HG02852 (cell line): ENCODE measurements around the gene DOCK8.
A peak's percentile ranks its signal among the peaks of the same experiment; 100 is the strongest.
"Not testable (repeated sequence)": the region's sequence is repeated elsewhere in the genome, so short reads cannot be mapped to it uniquely, and the experiment has no call there.

Experiments
- ATAC-seq: cut with Tn5 transposase; IDR thresholded peaks from one replicate; pipeline ENCODE4 v1.9.1; 2021; ENCODE audit warnings: mild to moderate bottlenecking, moderate library complexity; ENCODE audit not compliant: unreplicated experiment

The DOCK8 gene

GRCh38 chr9:405341-405740 is 190.7 kb downstream of the DOCK8 start:
- no peak for ATAC-seq

DNA sequence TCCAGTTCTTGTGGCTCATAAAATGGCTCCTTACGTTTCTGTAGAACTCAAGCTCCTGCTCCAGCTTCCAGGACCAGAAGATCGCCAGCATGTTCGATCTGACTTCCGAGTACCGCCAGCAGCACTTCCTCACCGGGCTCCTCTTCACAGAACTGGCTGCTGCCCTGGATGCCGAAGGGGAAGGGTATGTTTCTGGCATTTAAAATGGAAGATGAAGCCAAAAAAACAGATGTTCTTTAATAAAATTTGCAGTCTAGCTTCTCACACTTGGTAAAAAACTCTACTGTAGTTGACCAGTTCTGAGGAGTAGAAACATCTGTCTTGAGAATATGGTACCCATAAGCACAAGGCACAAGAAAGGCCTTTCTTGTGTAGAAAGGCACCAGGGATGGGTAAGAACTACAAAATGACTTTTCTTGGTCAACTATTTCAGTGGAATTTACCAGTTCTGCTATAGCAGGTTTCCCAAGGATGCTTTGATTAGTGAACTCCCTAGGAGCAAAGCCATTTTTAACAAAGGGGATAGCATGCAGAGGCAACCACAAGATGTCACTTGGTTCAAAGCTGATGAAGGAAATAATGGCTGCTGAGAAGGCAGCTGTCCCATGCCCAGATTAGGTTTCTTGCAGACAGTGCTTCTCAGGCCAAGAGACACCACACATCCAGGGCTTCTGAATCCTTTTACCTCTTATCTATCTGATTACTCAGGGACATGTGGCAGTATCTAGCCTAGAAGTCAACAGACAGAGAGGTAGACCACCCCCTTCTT is 192.4 kb downstream of the DOCK8 start:
- ATAC-seq, result no peak

- not testable (repeated sequence) for ATAC-seq
Measured at GRCh38 chr9:409655-410054, 195.0 kb downstream of the DOCK8 start.

- no peak for ATAC-seq
Measured at GRCh38 chr9:414595-414994, 199.9 kb downstream of the DOCK8 start.

GRCh38 chr9:419571-420171 is 205.0 kb downstream of the DOCK8 start:
- no peak for ATAC-seq

GRCh38 chr9:421896-422295 is 207.2 kb downstream of the DOCK8 start:
- no peak for ATAC-seq

DNA sequence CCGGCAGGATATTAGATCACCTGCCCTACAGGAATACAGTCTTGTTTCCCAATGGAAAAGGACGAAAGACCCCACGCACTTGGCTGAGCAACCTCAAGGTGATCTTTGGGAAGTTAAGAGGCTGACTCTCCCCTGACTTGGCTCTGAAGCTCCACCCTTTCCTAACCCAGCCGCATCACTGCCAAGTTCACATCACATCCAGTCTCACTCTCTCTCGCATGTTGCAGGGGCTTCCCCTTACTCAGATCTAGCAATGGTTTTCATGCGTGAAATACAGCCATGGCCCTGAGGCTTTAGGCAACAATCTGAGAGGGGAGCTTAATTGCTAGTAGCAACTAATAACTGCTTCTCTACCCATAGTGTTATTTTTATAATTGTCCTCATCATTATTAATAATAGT is 211.6 kb downstream of the DOCK8 start:
- peak; percentile 47 for ATAC-seq

DNA sequence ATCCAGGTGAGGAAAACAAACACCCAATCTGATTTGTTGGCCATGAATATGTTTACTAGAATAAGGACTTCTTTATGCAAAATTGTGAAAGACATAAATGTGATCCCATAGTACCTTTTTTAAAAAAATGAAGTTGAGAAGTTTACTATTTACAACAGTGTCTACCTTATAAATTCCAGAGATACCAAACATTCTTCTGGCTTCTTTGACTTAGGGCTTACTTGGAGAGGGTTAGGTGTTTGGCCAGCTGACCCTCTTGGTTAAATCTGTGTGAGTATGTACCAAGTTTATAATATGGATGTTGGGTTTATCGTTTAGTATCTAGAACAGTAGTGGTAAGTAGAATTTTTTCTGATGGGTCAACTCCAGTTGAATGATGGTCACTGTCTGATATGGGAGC is 212.3 kb downstream of the DOCK8 start:
- no peak for ATAC-seq

DNA sequence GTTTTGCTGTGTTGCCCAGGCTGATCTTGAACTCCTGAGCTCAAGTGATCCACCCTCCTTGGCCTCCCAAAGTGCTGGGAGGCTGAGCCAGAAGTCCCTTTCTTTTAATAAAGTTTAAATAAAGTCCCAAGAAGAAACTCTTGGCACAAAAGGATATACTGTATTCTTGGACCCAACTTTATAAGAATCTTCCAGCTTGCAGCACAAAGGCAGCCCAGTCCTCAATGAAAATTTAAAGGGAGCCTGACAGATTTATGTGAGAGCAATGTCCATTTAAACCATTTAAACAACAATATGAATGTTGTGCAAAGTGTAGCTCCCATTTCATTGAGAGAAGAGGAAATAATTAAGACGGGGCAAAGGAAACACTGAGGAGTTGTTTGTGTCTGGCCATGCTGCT is 217.0 kb downstream of the DOCK8 start:
- ATAC-seq, result no peak

GRCh38 chr9:436482-436881 is 221.8 kb downstream of the DOCK8 start:
- ATAC-seq, result no peak

DNA sequence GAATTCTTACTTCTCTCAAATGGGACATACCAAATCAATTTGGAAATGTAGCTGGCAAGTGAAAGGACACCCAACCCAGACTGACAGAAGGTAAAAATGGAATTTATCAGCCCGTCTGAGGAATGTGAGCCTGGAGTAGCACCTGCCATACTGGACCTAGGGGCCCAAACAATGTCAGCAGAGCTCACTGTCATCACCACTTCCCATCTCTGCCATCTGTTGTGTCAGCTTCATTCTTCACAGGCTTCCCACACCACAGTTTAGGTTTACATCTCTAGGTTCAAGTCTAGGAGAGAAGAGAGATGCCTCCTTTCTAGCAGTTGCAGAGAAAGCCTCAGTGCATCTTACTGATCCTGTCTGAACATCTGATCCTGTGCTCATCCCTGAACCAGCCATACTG is 222.4 kb downstream of the DOCK8 start:
- no peak for ATAC-seq

DNA sequence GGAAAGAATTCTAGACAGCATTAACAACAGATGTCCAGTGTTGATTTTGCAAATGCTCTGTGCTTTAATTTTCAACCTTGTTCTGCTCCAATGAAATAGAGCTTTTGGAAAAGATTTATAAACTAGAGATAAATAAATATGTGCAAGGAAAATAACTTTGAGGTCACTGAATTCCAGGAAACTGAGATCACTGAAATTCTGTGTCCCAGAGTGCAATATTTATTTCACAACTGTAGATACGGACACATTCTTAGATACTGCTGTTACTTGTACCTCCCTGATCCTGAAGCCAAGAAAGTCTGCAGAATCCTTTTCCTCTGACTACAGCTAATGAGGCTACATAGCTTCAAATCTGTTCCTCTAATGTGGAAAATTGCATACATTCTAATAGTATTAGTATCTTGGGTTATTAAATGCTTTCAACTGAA is 222.9 kb downstream of the DOCK8 start:
- ATAC-seq, result no peak

DNA sequence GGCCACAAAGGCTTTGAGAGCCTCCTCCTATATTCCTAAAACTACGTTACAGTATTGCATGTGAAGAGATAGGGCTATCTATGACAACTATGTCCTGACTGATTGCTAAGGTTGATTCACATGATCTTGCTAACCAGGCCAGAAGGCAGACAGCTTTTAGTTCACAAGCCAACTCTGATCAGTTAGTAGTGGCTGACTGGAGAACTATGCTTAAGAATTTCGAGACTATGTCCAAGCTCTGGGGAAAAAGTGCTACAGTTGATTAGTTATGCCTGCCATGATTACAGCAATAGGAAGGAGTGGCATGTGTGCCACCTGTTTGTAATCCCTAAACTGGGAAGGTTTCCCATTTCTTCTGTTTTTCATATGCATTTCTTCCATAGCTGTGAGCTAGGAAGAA is 223.4 kb downstream of the DOCK8 start:
- ATAC-seq, result no peak

- ATAC-seq, result no peak
Measured at GRCh38 chr9:438961-439768, 224.5 kb downstream of the DOCK8 start.

DNA sequence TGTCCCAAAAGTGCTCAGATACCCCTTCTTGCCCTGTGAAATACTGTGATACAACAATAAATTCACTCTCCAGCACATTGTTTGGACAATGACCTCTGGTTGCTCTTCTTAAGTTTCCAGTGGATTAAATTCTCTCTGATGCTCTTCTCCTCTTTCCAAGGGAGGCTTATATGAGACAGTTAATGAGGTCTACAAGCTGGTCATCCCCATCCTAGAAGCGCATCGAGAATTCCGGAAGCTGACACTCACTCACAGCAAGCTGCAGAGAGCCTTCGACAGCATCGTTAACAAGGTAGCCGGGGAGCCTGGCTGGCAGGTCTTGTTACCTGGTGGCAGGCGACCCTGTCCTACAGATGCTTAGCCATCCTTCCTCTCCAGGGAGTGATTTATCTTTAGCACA is 226.5 kb downstream of the DOCK8 start:
- no peak for ATAC-seq

GRCh38 chr9:444528-444927 is 229.9 kb downstream of the DOCK8 start:
- no peak for ATAC-seq

DNA sequence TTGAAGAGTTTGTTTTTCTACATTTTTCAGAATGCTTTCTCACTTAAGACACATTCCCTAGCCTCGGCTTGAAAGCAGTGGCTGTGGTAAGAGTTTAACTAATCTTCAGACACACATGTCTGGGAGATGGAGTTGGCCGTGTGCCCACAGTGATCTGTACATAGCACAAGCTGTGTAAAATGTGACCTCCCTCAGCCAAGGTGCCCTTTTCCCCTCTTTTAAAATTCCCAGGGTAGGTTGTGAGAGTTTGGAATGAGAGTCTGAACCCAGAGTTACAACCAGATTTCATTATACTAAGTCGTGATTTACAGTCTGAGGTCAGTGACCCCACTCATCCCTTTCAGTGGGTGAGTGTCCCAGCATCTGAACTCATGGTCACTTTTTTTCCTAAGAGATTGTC is 230.4 kb downstream of the DOCK8 start:
- no peak for ATAC-seq

DNA sequence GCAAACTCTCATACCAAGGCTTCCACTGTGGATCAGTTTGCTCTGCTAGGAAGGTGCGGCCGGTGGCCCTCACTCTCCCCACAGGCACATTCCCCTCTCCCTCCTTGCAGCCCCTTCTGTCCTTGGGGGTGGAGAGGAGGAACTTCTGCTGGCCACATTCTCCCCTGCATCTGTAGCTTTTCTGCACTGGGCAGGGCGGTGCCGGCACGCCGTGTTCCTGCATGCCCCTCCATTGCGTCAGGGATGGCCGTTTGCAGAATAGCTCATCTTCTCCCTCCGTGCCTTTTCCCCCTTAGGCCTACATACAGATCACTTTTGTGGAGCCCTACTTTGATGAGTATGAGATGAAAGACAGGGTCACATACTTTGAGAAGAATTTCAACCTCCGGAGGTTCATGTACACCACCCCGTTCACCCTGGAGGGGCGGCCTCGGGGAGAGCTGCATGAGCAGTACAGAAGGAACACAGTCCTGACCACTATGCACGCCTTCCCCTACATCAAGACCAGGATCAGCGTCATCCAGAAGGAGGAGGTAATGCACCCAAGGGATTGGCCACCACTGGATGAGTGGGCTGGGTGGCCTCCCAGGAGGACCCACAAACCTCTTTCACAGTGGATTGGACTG is 231.5 kb downstream of the DOCK8 start:
- ATAC-seq, result no peak

DNA sequence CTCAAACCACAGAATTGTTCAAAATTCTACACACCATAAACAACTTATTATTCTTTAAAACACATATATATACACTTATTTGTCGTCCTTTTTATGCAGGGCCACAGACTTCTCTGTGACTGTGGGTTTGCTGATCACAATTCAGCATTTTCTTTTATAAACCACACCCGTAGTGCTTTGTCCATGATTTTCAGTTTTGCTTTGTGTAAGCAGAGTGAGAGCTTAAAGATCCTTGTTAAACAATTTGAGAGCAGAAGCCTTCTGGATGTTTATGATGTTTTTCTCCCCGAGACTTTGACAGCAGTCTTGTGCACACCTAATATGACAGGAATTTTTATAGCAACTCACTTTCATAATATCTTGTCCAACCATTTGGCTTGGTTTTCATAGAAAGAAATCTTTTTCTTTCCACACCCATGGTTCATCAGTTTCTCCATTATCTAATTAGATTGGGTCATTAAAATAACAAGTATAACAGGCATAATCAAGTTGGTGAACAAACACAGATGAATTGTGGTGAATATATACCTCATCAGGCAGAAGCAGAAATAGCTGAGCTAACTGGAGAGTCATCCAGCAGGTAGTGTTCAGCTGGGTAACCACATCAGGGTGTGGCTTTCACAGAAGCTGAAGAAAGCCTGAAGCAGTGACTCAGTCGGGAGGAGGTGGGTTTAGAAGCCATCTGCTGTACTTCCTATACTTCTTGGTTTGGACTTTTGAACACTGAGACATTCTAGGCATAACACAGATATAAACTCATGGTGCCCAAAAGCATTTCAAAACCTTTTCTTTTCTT is 232.8 kb downstream of the DOCK8 start:
- ATAC-seq, result peak; percentile 79

DNA sequence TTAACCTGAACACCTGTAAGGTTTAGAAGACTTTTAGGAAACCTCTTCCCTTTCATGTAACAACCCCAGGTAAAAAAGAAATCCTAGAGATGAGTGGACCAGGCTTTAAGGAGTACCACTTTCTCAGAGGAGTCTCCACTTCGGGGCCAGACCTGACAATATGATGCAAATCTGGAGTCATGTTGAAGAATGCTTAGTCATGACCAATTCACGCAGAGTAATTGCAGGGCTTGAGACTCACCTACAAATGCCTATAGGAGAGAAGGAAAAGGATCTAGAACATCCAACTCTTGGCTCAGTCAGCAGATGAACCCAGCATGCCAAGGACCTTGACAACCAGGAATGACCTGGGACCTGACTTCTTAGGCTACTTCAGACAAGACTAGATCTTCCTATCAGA is 235.4 kb downstream of the DOCK8 start:
- ATAC-seq, result no peak

DNA sequence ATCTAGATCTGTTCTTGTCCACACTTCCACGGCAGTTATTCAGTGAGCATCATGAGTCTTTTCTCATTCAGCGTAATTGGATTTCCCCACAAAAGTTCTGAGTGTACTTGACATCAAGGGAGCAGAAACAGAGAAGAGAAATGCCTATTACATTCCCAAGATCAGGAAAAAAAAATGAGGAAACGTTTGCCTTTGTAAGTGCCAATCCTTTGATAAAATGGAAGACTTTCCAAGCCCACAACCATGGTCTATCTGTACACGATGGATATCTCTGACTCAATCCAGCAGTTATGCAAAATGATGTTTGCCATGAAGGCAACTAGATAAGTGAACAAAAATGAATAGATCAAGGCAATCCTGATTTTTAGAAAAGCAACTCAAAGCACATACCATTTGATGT is 235.9 kb downstream of the DOCK8 start:
- ATAC-seq, result no peak
